HG02623 (cell line): ENCODE results near the gene PTGS1.

Experiments used
- ATAC-seq: cut with Tn5 transposase; IDR thresholded peaks from one replicate; pipeline ENCODE4 v1.9.1; 2021; ENCODE audit warnings: moderate library complexity; ENCODE audit not compliant: unreplicated experiment

Gene PTGS1

GRCh38 chr9:122372856-122373845 lies 2.3 kb downstream of the PTGS1 start:
- ATAC-seq, result no peak

- no peak for ATAC-seq
Observed at GRCh38 chr9:122374885-122375420, 4.1 kb downstream of the PTGS1 start.

- ATAC-seq, result no peak
Observed at GRCh38 chr9:122376796-122377195, 6.0 kb downstream of the PTGS1 start.

GRCh38 chr9:122377241-122378164 lies 6.7 kb downstream of the PTGS1 start:
- no peak for ATAC-seq

- ATAC-seq, result no peak
Observed at GRCh38 chr9:122378236-122378635, 7.4 kb downstream of the PTGS1 start.

- no peak for ATAC-seq
Observed at GRCh38 chr9:122379340-122379739, 8.5 kb downstream of the PTGS1 start.

GRCh38 chr9:122380293-122380692 lies 9.5 kb downstream of the PTGS1 start:
- ATAC-seq, result no peak

GRCh38 chr9:122381206-122381950 lies 10.6 kb downstream of the PTGS1 start:
- no peak for ATAC-seq

GRCh38 chr9:122382901-122383850 lies 12.4 kb downstream of the PTGS1 start:
- ATAC-seq, result no peak

- no peak for ATAC-seq
Observed at GRCh38 chr9:122383992-122384461, 13.2 kb downstream of the PTGS1 start.

- ATAC-seq, result no peak
Observed at GRCh38 chr9:122386311-122386872, 15.6 kb downstream of the PTGS1 start.

- no peak for ATAC-seq
Observed at GRCh38 chr9:122387536-122387935, 16.7 kb downstream of the PTGS1 start.

- no peak for ATAC-seq
Observed at GRCh38 chr9:122389195-122389594, 18.4 kb downstream of the PTGS1 start.

- peak; percentile 66 for ATAC-seq
Observed at GRCh38 chr9:122389799-122390481, 19.1 kb downstream of the PTGS1 start.

GRCh38 chr9:122392284-122392683 lies 21.5 kb downstream of the PTGS1 start:
- ATAC-seq, result no peak

GRCh38 chr9:122392714-122393113 lies 21.9 kb downstream of the PTGS1 start:
- no peak for ATAC-seq

GRCh38 chr9:122393284-122393983 lies 22.6 kb downstream of the PTGS1 start:
- no peak for ATAC-seq
